Measurements from ENCODE around the gene CDH4.

- TF ChIP-seq POLR2A (IDR thresholded peaks at IDR 0.05; ENCODE audit: low read depth, low read length): no peak
- TF ChIP-seq CTCF (IDR thresholded peaks at IDR 0.05; ENCODE audit: extremely low read depth in 1 of 2, insufficient read depth in 1 of 2, low read depth in 1 of 2, low read length in 2 of 2): no peak
- TF ChIP-seq JUN (IDR thresholded peaks at IDR 0.05; ENCODE audit: borderline replicate concordance, insufficient read depth, insufficient read length, low read depth): no peak
- TF ChIP-seq EZH2 (IDR thresholded peaks at IDR 0.05; ENCODE audit: borderline replicate concordance, low read depth, low read length, severe bottlenecking): no peak
- TF ChIP-seq POLR2AphosphoS5 (IDR thresholded peaks at IDR 0.05; ENCODE audit: insufficient read depth, low read depth, low read length): no peak
- TF ChIP-seq FOS (IDR thresholded peaks at IDR 0.05; ENCODE audit: borderline replicate concordance, insufficient read depth, low read length): no peak
- TF ChIP-seq, protein P1, sequence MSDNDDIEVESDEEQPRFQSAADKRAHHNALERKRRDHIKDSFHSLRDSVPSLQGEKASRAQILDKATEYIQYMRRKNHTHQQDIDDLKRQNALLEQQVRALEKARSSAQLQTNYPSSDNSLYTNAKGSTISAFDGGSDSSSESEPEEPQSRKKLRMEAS (IDR thresholded peaks at IDR 0.05; ENCODE audit: insufficient read depth, insufficient read length): no peak
- TF ChIP-seq MYC (IDR thresholded peaks at IDR 0.05; ENCODE audit: low read depth, low read length): no peak
- TF ChIP-seq GATA2 (IDR thresholded peaks at IDR 0.05; ENCODE audit: insufficient read depth, insufficient read length, low read depth, low read length): no peak
These were observed 135.9 kb downstream of the CDH4 start for GRCh38 chr20:61387954-61388348.

Data from endothelial cell of umbilical vein (primary cell).